ENCODE data around the gene SOD2. TPM values are rescaled to one million over a fixed set of nuclear protein-coding genes. Genes with fewer than 3 reads are reported as not detected.

SOD2 gene
- polyA plus RNA-seq, 1 donor from 2014 or later: 137 TPM

GRCh38 chr6:159681191-159681880 is 11.7 kb downstream of the SOD2 start:
- H3K27ac ChIP-seq (ENCODE audit: low read length): no peak overlapping the region
- H3K9me3 ChIP-seq (ENCODE audit: low read length): no peaks in the 10 kb centered on the region
- H3K9me2 ChIP-seq (ENCODE audit: insufficient read depth, low read length): no peaks in the 10 kb centered on the region
- H2AFZ ChIP-seq (ENCODE audit: low read depth, low read length): no peak overlapping the region
- no peak overlapping the region for H3K9ac ChIP-seq (ENCODE audit: low read length)
- no peak overlapping the region for H3K4me2 ChIP-seq (ENCODE audit: low read length)
- no peaks in the 10 kb centered on the region for H3F3A ChIP-seq (ENCODE audit: insufficient read depth, low read length, poor library complexity, severe bottlenecking)
- no peaks in the 10 kb centered on the region for H3K27me3 ChIP-seq (ENCODE audit: insufficient read depth, low read depth, low read length)
- H3K4me3 ChIP-seq (ENCODE audit: low read length): no peak overlapping the region
- no peaks in the 10 kb centered on the region for H3K79me2 ChIP-seq (replicated peaks; ENCODE audit: insufficient read depth, low read length)
- TF ChIP-seq MXI1 (conservative IDR thresholded peaks at IDR 0.05; ENCODE audit: poor library complexity, severe bottlenecking) (no peak), EZH2 (IDR thresholded peaks at IDR 0.05; ENCODE audit: borderline replicate concordance, insufficient read depth, low read length, poor library complexity, severe bottlenecking) (no peak), POLR2AphosphoS5 (IDR thresholded peaks at IDR 0.05) (no peak), RAD21 (conservative IDR thresholded peaks at IDR 0.05) (no peak), EP300 (conservative IDR thresholded peaks at IDR 0.05; ENCODE audit: poor library complexity, severe bottlenecking) (no peak), SMC3 (conservative IDR thresholded peaks at IDR 0.05; ENCODE audit: poor library complexity) (no peak), TAF1 (IDR thresholded peaks at IDR 0.05; ENCODE audit: low read depth) (no peak), CTCF (IDR thresholded peaks at IDR 0.05; ENCODE audit: poor library complexity, severe bottlenecking) (no peak)
- TF ChIP-seq, protein P1, sequence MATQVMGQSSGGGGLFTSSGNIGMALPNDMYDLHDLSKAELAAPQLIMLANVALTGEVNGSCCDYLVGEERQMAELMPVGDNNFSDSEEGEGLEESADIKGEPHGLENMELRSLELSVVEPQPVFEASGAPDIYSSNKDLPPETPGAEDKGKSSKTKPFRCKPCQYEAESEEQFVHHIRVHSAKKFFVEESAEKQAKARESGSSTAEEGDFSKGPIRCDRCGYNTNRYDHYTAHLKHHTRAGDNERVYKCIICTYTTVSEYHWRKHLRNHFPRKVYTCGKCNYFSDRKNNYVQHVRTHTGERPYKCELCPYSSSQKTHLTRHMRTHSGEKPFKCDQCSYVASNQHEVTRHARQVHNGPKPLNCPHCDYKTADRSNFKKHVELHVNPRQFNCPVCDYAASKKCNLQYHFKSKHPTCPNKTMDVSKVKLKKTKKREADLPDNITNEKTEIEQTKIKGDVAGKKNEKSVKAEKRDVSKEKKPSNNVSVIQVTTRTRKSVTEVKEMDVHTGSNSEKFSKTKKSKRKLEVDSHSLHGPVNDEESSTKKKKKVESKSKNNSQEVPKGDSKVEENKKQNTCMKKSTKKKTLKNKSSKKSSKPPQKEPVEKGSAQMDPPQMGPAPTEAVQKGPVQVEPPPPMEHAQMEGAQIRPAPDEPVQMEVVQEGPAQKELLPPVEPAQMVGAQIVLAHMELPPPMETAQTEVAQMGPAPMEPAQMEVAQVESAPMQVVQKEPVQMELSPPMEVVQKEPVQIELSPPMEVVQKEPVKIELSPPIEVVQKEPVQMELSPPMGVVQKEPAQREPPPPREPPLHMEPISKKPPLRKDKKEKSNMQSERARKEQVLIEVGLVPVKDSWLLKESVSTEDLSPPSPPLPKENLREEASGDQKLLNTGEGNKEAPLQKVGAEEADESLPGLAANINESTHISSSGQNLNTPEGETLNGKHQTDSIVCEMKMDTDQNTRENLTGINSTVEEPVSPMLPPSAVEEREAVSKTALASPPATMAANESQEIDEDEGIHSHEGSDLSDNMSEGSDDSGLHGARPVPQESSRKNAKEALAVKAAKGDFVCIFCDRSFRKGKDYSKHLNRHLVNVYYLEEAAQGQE (IDR thresholded peaks at IDR 0.05; ENCODE audit: borderline replicate concordance): no peak
- peaks cover 6% of the 10 kb centered on the region for H3K36me3 ChIP-seq (ENCODE audit: insufficient read depth, low read length)
- no peaks in the 10 kb centered on the region for H4K20me1 ChIP-seq (ENCODE audit: insufficient read depth)

DNA sequence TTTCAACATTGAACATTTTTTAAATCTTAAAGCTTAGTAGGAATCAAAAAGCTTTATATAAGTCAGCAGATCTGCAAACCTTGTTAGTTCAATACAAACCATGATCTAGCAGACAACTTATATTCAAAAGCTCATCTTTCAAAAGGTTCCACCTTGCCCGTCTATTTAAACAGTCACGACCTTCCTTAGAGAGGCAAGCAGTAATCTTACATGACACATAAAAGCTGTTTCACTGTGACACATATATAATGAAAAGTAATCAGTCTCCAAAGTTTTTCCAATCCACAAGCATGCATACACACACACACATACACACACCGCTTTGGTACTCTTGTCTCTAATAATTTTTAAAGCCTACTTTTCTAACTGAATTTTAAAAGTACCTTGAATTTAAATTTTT is 12.9 kb downstream of the SOD2 start:
- no peak overlapping the region for H3K27ac ChIP-seq (ENCODE audit: low read length)
- TF ChIP-seq MXI1 (conservative IDR thresholded peaks at IDR 0.05; ENCODE audit: poor library complexity, severe bottlenecking): no peak
- peaks cover 6% of the 10 kb centered on the region for H3K36me3 ChIP-seq (ENCODE audit: insufficient read depth, low read length)
- H3K4me2 ChIP-seq (ENCODE audit: low read length): no peak overlapping the region
- H3K9me2 ChIP-seq (ENCODE audit: insufficient read depth, low read length): no peaks in the 10 kb centered on the region
- no peak overlapping the region for H2AFZ ChIP-seq (ENCODE audit: low read depth, low read length)
- H3K79me2 ChIP-seq (replicated peaks; ENCODE audit: insufficient read depth, low read length): no peaks in the 10 kb centered on the region
- no peak overlapping the region for H3K4me3 ChIP-seq (ENCODE audit: low read length)
- H4K20me1 ChIP-seq (ENCODE audit: insufficient read depth): no peaks in the 10 kb centered on the region
- H3K27me3 ChIP-seq (ENCODE audit: insufficient read depth, low read depth, low read length): no peaks in the 10 kb centered on the region
- H3K9me3 ChIP-seq (ENCODE audit: low read length): no peaks in the 10 kb centered on the region
- no peaks in the 10 kb centered on the region for H3F3A ChIP-seq (ENCODE audit: insufficient read depth, low read length, poor library complexity, severe bottlenecking)
- H3K9ac ChIP-seq (ENCODE audit: low read length): no peak overlapping the region

Measured in neural cell (in vitro differentiated cells).